ENCODE results near the gene CARHSP1.
"Not testable (repeated sequence)": the region's sequence is repeated elsewhere in the genome, so short reads cannot be mapped to it uniquely, and the experiment has no call there.

The CARHSP1 gene

DNA sequence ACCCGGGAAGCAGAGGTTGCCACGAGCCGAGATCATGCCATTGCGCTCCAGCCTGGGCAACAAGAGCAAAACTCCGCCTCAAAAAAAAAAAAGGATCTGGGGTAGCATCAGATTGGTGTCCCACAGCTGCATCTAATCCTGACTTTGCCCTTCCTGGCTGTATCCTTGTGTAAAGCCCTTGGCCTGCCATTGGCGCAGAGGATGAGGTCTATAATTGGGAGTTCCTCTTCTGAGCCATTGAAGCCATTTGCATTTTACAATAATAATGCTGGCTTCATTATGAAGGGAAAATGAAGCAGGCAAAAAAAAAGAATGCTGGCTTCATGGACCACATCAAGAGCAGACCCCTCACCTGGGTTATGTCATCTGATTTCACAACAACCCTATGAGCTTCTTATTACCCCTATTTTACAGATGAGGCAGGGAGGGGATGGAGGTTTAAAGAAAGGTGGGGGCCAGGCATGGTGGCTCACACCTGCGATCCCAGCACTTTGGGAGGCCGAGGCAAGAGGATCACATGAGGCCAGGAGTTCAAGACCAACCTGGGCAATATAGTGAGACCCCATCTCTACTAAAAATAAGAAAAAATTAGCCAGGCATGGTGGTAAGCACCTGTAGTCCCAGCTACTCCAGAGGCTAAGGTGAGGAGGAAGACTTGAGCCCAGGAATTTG, 12.2 kb upstream of the CARHSP1 start:
- no peak for DNase-seq (ENCODE audit: insufficient read length)
- FAIRE-seq, result no peak
- no peak for TF ChIP-seq POLR2A (IDR thresholded peaks at IDR 0.05; ENCODE audit: low read depth, low read length)
- no peak for TF ChIP-seq POLR2AphosphoS5 (IDR thresholded peaks at IDR 0.05; ENCODE audit: low read depth, low read length)
- TF ChIP-seq TAF1 (IDR thresholded peaks at IDR 0.05; ENCODE audit: borderline replicate concordance, low read depth, low read length), result no peak

DNA sequence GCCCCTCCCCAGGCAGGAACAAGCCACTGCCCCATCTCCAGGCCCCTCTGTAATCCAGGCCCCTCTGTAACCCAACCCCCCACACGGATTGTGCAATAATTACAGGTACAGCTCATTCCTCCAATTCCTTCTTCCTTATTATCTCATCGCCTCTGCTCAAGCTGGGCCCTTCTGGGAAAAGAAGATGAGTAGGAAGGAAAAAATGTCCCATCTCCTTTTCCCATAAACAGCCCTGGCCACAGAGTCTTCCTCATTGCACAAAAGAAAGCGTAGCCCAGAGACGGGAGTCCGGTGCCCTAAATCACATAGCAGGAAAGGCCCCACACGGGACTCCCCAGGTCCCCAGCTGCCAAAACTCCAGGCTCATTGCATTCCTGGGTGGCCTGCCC, 9.7 kb upstream of the CARHSP1 start:
- DNase-seq (ENCODE audit: insufficient read length) (no peak), FAIRE-seq (no peak)
- TF ChIP-seq POLR2A (IDR thresholded peaks at IDR 0.05; ENCODE audit: low read depth, low read length) (no peak), POLR2AphosphoS5 (IDR thresholded peaks at IDR 0.05; ENCODE audit: low read depth, low read length) (no peak), TAF1 (IDR thresholded peaks at IDR 0.05; ENCODE audit: borderline replicate concordance, low read depth, low read length) (no peak)

DNA sequence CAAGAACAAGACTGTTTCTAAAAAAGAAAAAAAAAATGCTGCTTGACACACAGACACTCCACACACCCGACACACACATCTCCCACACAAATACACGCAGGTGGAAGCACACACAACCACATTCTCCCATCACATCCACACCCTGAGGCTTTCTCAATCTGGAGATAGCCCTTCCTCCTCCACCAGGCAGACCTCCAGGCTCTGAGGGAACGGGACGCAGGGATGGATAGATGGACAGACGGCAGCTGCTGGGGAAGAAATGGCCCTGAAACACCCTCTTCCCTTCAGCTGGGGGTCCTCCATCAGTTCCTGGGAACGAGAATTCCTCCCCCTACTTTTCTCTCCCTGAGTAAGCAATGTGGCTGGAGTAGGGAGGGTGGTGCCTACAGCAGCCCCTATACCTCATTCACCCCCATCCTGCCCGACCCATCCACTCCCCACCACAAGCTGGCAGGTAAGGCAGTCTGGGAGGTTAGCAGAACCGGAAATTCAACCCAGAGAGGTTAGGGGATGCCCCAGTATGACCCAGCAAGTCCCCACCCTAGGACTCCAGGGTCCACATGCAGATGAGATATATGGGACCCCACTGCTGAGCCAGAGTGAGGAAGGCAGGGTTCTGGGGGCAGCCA, 9.2 kb upstream of the CARHSP1 start:
- no peak for FAIRE-seq

DNA sequence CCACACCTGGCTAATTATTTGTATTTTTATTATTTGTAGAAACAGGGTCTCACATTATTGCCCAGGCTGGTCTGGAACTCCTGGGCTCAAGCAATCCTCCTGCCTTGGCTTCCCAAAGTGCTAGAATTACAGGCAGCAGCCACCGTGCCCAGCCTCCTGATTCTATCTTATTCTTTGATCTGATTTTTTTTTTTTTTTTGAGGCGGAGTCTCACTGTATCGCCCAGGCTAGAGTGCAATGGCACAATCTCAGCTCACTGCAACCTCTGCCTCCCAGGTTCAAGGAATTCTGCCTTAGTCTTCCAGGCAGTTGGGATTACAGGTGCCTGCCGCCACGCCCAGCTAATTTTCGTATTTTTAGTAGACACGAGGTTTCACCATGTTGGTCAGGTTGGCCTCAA, 6.5 kb upstream of the CARHSP1 start:
- not testable (repeated sequence) for DNase-seq (ENCODE audit: insufficient read length); FAIRE-seq

More for the DNA sequence above, 9.2 kb upstream of the CARHSP1 start:
- DNase-seq (ENCODE audit: insufficient read length), result no peak
- TF ChIP-seq POLR2AphosphoS5 (IDR thresholded peaks at IDR 0.05; ENCODE audit: low read depth, low read length) (no peak), POLR2A (IDR thresholded peaks at IDR 0.05; ENCODE audit: low read depth, low read length) (no peak), TAF1 (IDR thresholded peaks at IDR 0.05; ENCODE audit: borderline replicate concordance, low read depth, low read length) (no peak)

DNA sequence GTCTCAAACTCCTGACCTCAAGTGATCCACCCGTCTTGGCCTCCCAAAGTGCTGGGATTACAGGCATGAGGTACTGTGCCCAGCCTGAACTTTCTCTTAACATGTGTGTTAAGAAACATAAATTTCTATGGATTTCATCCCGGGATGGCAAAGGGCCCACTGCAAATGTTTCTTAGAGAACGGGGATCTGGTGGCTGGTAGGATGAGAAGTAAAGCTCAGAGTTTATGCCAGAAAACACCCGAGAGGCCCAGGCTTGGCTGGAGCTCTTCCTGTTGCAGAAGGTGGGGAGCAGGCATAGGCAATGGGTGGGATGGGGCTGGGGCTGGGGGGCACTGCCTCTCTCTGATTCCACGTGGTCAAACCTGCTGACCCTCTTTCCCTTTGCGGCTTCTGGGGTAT, 5.6 kb upstream of the CARHSP1 start:
- TF ChIP-seq POLR2AphosphoS5 (IDR thresholded peaks at IDR 0.05; ENCODE audit: low read depth, low read length) (no peak), POLR2A (IDR thresholded peaks at IDR 0.05; ENCODE audit: low read depth, low read length) (no peak), TAF1 (IDR thresholded peaks at IDR 0.05; ENCODE audit: borderline replicate concordance, low read depth, low read length) (no peak)
- FAIRE-seq (no peak), DNase-seq (ENCODE audit: insufficient read length) (no peak)

DNA sequence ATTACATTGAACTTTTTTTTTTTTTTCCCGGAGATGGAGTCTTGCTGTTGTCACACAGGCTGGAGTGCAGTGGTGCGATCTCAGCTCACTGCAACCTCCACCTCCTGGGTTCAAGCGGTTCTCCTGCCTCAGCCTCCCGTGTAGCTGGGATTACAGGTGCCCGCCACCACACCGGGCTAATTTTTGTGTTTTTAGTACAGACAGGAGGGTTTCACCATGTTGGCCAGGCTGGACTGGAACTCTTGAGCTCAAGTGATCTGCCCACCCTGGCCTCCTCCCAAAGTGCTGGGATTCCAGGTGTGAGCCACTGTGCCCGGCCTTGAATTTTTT, 5.0 kb upstream of the CARHSP1 start:
- not testable (repeated sequence) for FAIRE-seq; DNase-seq (ENCODE audit: insufficient read length)

DNA sequence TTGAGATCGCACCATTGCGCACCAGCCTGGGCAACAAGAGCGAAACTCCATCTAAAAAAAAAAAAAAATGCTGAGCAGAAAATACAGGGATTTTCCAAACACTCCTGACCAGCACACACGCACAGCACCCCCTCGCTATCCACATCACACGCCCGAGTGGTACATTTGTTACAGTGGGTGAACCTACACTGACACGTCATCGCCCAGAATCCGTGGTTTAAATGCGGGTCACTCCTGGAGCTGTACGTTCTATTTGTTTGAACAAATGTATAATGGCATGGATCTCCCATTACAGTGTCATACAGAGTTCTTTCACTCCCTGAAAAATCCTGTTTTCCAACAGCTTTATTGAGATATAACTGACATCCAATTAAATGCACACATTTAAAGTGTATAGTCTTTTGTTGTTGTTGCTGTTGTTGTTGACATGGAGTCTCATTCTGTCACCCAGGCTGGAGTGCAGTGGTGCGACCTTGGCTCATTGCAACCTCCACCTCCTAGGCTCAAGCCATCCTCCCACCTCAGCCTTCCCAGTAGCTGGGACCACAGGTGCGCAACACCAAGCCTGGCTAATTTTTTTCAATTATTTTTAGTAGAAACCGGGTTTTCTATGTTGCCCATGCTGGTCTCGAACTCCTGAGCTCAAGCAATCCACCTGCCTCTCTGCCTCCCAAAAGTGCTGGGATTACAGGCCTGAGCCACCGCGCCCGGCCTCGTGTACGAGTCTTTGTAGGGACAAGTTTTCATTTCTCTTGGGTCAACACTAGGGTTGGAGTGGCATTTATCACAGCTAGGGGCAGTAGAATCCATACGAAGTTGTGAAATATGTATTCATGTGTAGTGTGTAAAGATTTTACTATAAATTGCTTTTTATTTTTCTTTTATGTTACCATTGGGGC, 4.4 kb upstream of the CARHSP1 start:
- TF ChIP-seq POLR2A (IDR thresholded peaks at IDR 0.05; ENCODE audit: low read depth, low read length) (no peak), POLR2AphosphoS5 (IDR thresholded peaks at IDR 0.05; ENCODE audit: low read depth, low read length) (no peak), TAF1 (IDR thresholded peaks at IDR 0.05; ENCODE audit: borderline replicate concordance, low read depth, low read length) (no peak)
- FAIRE-seq (no peak), DNase-seq (ENCODE audit: insufficient read length) (no peak)

DNA sequence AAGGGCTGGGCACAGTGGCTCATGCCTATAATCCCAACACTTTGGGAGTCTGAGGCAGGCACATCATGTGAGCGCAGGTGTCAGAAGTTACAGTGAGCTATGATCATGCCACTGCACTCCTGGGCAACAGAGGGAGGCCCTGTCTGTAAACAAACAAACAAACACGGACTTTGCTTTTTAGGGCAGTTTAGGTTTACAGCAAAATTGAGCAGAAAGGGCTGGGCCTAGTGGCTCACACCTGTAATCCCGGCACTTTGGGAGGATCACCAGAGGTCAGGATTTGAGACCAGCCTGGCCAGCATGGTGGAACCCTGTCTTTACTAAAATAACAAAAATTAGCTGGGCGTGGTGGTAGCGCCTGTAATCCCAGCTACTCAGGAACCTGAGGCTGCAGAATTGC, 3.3 kb upstream of the CARHSP1 start:
- DNase-seq (ENCODE audit: insufficient read length) (no peak), FAIRE-seq (no peak)
- TF ChIP-seq POLR2AphosphoS5 (IDR thresholded peaks at IDR 0.05; ENCODE audit: low read depth, low read length), result no peak
- no peak for TF ChIP-seq POLR2A (IDR thresholded peaks at IDR 0.05; ENCODE audit: low read depth, low read length)
- no peak for TF ChIP-seq TAF1 (IDR thresholded peaks at IDR 0.05; ENCODE audit: borderline replicate concordance, low read depth, low read length)

DNA sequence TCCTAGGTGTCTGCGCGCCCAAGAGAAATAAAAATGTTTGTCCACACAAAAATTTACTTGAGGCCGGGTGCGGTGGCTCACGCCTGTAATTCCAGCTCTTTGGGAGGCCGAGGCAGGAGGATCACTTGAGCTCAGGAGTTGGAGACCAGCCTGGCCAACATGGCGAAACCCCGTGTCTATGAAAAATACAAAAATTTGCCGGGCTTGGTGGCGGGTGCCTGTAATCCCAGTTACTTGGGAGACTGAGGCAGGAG, 1.1 kb upstream of the CARHSP1 start:
- not testable (repeated sequence) for DNase-seq (ENCODE audit: insufficient read length); FAIRE-seq

DNA sequence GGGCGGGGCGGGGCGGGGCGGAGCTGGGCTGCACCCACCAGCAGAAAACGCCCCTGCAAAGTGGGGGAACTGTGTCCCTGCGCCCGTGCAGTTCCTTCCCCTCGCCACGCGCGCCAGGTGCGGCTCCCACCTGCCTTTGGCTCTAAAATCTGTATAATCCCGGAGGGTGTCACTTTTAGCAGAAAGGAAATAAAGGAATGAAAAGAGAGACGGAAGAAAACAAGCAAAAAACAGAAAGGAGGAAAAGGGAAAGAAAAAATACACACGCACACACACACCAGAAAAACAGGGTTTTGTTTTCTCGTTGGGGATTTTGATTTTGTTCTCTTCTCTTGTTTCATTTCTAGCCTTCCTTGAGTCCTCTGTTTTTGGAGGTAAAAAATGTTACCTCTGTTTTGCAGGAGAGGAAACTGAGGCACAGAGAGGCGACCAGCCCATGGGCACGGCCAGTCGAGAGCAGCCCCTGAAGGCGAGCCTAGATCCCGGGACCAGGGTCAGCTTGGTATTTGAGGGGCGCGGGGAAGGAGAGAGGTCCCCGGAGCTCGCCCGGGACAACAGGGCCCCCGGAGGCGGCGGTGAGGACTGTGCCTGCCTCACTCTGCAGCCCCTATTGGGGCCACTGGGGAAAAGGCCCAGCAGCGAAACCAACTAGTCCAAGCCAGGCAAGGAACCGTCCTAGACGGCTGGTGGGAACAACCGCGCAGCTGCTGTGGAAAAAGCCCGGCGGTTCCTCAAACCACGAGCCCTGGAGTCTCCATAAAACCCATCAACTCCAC, 594 bp upstream of the CARHSP1 start:
- FAIRE-seq (no peak), DNase-seq (ENCODE audit: insufficient read length) (no peak)
- peak; percentile 39; the same call in 1 of the 2 replicates for TF ChIP-seq POLR2A (IDR thresholded peaks at IDR 0.05; ENCODE audit: low read depth, low read length)
- 0 out of 2 replicates have a peak, but pooled peaks have one; percentile 7 for TF ChIP-seq POLR2AphosphoS5 (IDR thresholded peaks at IDR 0.05; ENCODE audit: low read depth, low read length)
- TF ChIP-seq TAF1 (IDR thresholded peaks at IDR 0.05; ENCODE audit: borderline replicate concordance, low read depth, low read length), result no peak

DNA sequence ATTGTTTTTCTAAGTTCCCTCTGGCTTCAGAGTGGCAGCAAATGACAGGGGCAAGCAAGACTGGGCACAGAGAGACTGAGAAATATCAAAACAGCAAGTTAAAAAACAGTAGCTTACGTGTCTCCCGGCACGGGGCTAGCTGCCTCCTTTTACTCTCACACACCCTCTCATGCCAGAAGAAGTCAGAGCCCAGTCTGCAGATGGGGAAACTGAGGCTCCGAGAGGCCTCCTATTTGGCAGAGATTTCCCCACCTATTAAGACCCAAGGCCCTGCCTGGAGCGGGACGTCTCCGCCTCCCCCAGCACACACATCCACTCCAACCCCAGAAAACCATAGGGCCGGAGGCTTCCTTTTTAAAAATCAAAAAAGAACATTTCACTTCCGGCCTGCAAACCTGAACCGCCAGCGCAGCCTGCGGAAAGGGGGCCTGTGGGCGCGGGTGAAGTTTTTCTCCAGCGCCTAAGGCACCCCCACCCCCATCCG, 832 bp downstream of the CARHSP1 start:
- TF ChIP-seq POLR2AphosphoS5 (IDR thresholded peaks at IDR 0.05; ENCODE audit: low read depth, low read length) (no peak), POLR2A (IDR thresholded peaks at IDR 0.05; ENCODE audit: low read depth, low read length) (no peak), TAF1 (IDR thresholded peaks at IDR 0.05; ENCODE audit: borderline replicate concordance, low read depth, low read length) (no peak)
- DNase-seq (ENCODE audit: insufficient read length) (no peak), FAIRE-seq (no peak)

Measured in GM12892 (cell line).